Urinary bladder (tissue), 4 donors: ENCODE measurements around the gene PITPNM3. TPM values are rescaled to one million over a fixed set of nuclear protein-coding genes. Genes with fewer than 3 reads are reported as not detected.
A peak's percentile ranks its signal among the peaks of the same experiment; 100 is the strongest.

Experiments
- DNase-seq: peaks from one replicate; pipeline ENCODE4 v3.0.0-alpha.2; 2015; ENCODE audit errors: extremely low spot score
- H3K27ac ChIP-seq: one replicate; pipeline ENCODE4 v1.5.1; 2013; ENCODE audit warnings: low read depth, mild to moderate bottlenecking, moderate library complexity
- H3K36me3 ChIP-seq: one replicate; pipeline ENCODE4 v1.6.1; 2013; ENCODE audit warnings: mild to moderate bottlenecking, moderate library complexity; ENCODE audit not compliant: insufficient read depth
- H3K4me1 ChIP-seq: one replicate; pipeline ENCODE4 v1.6.1; 2013; ENCODE audit warnings: mild to moderate bottlenecking, moderate library complexity; ENCODE audit not compliant: insufficient read depth
- H3K4me3 ChIP-seq: one replicate; pipeline ENCODE4 v1.5.1; 2013; ENCODE audit warnings: low read depth, low read length
- WGBS: extraction: QIAGEN DNeasy Blood & Tissue Kit; methylation state at CpG from one replicate; pipeline ENCODE4 v1.1.7; 2013; 5-methylcytosine and 5-hydroxymethylcytosine counted together
- polyA plus RNA-seq: library from polyadenylated mRNA; stranded (reverse); fragments of 200-250 nt; gene quantifications from one replicate; pipeline ENCODE4 v1.2.3, GENCODE V29; 2013
- total RNA-seq: library from RNA; depleted of rRNA; stranded (reverse); fragments of >200 nt; gene quantifications from one replicate; pipeline ENCODE4 v1.2.3, GENCODE V29; 2014
- donor health status: healthy with polysubstance abuse.
- donor health status: healthy.

The PITPNM3 gene
- total and polyA plus RNA-seq, 2 donors, result 2.3 to 10.1 TPM

DNA sequence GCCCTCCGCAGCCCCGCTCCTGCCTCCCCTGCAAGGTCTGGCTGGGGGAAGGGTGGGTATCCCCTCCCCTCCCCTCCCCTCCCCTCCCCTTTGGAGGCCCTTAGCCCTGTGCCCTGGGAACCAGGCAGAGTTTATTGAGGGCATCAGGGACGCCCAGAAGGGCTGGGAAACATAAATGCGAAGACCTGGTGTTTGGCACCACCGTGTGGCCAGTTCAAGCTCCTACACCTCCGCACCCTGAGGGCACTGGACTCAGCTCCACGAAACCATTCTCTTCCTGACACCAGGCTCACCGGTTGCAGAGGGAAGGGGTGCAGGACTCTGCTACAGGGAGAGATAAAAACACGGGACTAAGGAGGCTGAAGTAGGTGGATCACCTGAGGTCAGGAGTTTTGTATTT, 120.4 kb downstream of the PITPNM3 start:
- Histone ChIP-seq H3K4me3 (no peak overlapping the region), H3K4me1 (no peaks in the 10 kb centered on the region), H3K36me3 (no peaks in the 10 kb centered on the region), H3K27ac (no peak overlapping the region)
- WGBS, result 12% methylated on average over 9 of the region's 9 CpGs
- DNase-seq, result no peak

DNA sequence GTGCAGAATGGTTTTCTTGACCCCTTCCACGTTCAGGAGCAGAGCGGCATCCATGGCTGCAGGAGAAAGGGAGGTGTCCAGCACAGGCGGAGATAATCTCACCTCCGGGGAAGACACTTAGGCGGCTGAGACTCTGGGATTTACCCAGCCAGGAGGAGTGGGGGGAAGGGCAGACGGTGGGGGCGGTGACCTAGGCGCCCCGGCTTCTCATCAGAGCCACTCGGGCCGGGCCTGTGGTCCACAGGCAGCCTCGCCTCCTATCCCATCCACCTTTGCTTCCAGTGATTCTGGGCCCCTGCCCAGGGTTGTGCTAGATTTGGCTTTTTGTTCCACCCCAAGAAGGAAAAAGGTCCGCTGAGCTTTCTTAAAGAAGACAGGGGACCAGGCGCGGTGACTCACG, 121.3 kb downstream of the PITPNM3 start, which contains the start of gene AIPL1:
AIPL1 (minus strand) TSS at position 71 of the 400 bp plus-strand sequence; CDS start at position 54, 17 bp downstream.
- Histone ChIP-seq H3K4me3 (no peak within 1 kb of the TSS), H3K36me3 (no peaks in the 10 kb centered on the region), H3K27ac (no peak within 1 kb of the TSS), H3K4me1 (no peaks in the 10 kb centered on the region)
- WGBS, result 66% methylated on average over 16 of the region's 16 CpGs
- DNase-seq, result no peak

DNA sequence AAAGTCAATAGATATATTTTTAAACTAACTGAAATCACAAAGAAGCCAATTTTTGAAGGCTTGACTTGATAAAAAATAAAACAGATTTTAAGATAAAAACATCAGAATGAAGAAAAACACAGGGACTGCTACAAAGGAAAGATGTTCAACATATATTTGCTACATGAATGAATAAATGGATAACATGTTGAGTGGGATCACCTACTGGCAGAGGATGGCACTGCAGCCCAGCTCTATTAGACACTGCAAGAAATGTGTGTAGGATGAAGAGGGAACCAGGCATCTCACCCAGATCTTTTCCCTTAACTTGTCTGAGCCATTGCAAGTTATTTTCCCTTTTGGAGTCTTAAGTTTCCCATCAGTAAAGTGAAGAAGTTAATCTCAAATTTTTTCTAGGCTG, 125.6 kb downstream of the PITPNM3 start:
- Histone ChIP-seq H3K4me1 (no peaks in the 10 kb centered on the region), H3K27ac (no peak overlapping the region)

DNA sequence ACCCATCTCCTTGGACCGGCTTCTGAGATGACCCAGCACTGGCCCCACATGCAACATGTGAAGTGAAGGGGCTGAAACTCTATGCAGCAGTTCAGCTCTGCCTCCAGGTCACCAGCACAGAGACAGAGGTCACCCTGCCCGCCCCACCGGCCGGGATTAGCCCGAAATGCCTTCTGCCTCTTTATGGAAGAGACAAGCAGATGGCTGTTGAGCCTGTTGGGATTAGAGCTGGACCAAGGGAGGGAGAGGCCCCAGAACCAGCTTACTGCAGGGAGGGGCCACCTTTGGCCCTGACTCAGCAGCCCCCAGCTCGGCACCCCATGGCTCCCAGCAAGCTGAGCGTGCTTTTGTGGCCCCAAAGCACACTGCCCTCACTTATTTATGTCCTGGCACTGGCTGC, 127.1 kb downstream of the PITPNM3 start:
- H3K27ac ChIP-seq, result no peak overlapping the region
- WGBS, result 58% methylated on average over 7 of the region's 7 CpGs
- H3K4me1 ChIP-seq, result no peaks in the 10 kb centered on the region
- H3K36me3 ChIP-seq, result no peaks in the 10 kb centered on the region
- H3K4me3 ChIP-seq, result no peak overlapping the region
- DNase-seq, result no peak

More for the DNA sequence above, 125.6 kb downstream of the PITPNM3 start:
- no peak for DNase-seq
- Histone ChIP-seq H3K4me3 (no peak overlapping the region), H3K36me3 (no peaks in the 10 kb centered on the region)

DNA sequence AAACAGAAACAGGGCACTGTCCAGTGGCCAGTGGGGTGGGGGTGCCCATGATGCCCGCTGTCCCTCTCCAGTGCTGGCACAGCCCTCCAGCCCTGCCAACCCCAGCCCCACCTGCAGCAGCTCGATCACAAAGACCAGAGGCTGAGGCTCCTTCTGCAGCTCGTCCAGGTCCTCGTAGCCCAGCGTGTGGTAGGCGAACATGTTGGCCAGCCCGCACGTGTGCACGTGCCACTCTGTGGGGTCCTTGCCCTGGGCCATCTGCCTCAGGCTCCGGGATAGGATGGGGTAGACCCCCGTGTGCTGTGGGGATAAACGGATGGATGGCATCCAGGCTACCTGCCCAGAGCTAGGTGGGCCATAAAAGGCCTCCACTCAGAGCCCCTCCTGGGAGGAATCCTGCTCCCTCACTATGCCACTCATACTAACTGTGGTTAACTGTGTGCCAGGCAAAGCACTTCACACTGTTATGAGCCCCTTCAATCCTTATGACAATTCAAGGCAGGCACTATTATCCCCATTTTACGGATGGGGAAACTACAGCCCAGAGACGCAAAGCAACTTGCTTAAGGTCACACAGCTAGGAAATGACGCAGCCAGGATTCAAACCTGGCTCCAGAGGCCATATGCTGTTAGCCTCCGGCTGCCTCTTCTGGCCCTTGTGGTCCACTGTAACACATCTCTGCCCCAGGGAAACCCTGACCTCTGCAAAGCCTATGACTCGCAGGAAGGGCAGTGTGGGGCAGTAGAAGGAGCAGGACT, 128.0 kb downstream of the PITPNM3 start:
- no peaks in the 10 kb centered on the region for H3K36me3 ChIP-seq
- DNase-seq, result no peak
- WGBS, result 86% methylated on average over 17 of the region's 17 CpGs
- no peak overlapping the region for H3K4me3 ChIP-seq
- no peak overlapping the region for H3K27ac ChIP-seq
- no peaks in the 10 kb centered on the region for H3K4me1 ChIP-seq

- H3K27ac ChIP-seq, result no peak overlapping the region
- no peaks in the 10 kb centered on the region for H3K36me3 ChIP-seq
- WGBS, result 69% methylated on average over 7 of the region's 7 CpGs
- no peak for DNase-seq
- H3K4me3 ChIP-seq, result no peak overlapping the region
- no peaks in the 10 kb centered on the region for H3K4me1 ChIP-seq
Measured at GRCh38 chr17:6427279-6427781, 129.0 kb downstream of the PITPNM3 start.

DNA sequence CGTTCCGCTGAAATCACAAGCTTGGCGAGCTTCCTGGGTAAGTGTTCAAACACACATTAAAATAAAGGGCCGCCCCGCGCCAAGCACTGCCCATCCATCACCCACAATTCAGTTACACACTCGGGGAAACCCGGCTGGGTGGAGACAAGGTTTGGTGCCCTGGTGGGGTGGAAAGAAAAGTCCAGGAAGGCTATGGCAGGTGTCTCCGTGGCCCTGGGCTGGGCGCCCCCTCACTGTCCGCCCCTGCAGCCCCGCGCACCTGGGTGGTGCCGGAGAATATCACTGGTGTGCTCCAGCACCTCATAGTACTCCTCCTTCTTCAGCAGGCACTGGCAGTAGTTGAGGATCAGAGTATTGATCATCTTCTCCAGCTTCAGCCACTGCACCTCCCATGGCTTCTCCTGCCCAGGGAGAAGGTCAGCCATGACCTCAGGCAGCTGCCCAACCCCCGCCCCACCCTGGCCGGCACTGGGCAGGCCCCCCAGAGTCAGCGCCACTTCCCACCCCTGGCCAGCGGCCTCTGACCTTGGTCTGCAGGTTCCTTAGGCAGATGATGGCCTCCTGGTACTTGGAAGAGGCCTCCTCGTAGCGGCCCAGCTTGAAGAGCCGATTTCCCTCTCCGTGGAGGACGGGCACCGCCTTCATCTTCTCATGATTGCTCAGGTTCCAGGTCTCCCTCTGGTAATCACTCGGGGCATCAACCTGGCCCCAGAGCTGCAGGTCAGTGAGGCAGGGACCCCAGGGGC, 129.8 kb downstream of the PITPNM3 start:
- WGBS, result 88% methylated on average over 25 of the region's 25 CpGs
- Histone ChIP-seq H3K4me3 (no peak overlapping the region), H3K36me3 (no peaks in the 10 kb centered on the region), H3K27ac (no peak overlapping the region), H3K4me1 (no peaks in the 10 kb centered on the region)
- DNase-seq, result no peak

GRCh38 chr17:6425407-6425806, 130.9 kb downstream of the PITPNM3 start:
- no peaks in the 10 kb centered on the region for H3K36me3 ChIP-seq
- no peak for DNase-seq
- no peak overlapping the region for H3K4me3 ChIP-seq
- 90% methylated on average over 18 of the region's 18 CpGs for WGBS
- no peaks in the 10 kb centered on the region for H3K4me1 ChIP-seq
- H3K27ac ChIP-seq, result no peak overlapping the region

- no peak overlapping the region for H3K4me3 ChIP-seq
- H3K27ac ChIP-seq, result no peak overlapping the region
- no peaks in the 10 kb centered on the region for H3K4me1 ChIP-seq
- no peaks in the 10 kb centered on the region for H3K36me3 ChIP-seq
- DNase-seq, result no peak
- WGBS, result 75% methylated on average over 14 of the region's 14 CpGs
Measured at GRCh38 chr17:6423931-6424330, 132.4 kb downstream of the PITPNM3 start.

DNA sequence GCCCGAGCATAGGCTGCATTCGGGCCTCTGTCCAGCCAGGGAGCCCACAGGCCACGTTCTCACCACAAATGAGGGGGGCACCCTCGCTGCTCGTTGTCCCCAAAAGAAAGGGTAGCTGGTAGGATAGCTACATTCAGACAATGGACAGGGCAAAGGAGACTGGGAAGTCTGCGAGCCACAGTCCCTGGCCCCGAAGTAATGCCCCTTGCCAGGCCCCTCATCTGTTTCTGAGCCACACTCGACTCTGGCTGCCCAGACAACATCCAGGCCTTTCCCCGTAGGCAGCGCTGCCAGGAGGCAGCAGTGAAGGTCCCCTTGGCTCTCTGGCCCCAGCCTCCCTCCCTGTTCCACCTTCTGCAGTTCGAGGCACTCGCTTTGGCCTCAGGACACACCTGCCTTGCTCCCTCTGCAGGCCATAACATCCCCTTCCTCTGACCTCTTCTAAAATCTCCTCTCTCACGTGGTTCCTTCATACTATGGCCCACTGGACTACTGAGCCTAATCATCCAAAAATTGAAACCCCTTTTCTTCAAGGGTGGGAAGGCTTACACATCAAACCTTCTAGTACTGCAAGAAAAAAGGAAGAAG, 133.6 kb downstream of the PITPNM3 start:
- H3K4me3 ChIP-seq, result no peak overlapping the region
- 57% methylated on average over 13 of the region's 13 CpGs for WGBS
- H3K36me3 ChIP-seq, result no peaks in the 10 kb centered on the region
- H3K27ac ChIP-seq, result no peak overlapping the region
- DNase-seq, result no peak
- no peaks in the 10 kb centered on the region for H3K4me1 ChIP-seq

DNA sequence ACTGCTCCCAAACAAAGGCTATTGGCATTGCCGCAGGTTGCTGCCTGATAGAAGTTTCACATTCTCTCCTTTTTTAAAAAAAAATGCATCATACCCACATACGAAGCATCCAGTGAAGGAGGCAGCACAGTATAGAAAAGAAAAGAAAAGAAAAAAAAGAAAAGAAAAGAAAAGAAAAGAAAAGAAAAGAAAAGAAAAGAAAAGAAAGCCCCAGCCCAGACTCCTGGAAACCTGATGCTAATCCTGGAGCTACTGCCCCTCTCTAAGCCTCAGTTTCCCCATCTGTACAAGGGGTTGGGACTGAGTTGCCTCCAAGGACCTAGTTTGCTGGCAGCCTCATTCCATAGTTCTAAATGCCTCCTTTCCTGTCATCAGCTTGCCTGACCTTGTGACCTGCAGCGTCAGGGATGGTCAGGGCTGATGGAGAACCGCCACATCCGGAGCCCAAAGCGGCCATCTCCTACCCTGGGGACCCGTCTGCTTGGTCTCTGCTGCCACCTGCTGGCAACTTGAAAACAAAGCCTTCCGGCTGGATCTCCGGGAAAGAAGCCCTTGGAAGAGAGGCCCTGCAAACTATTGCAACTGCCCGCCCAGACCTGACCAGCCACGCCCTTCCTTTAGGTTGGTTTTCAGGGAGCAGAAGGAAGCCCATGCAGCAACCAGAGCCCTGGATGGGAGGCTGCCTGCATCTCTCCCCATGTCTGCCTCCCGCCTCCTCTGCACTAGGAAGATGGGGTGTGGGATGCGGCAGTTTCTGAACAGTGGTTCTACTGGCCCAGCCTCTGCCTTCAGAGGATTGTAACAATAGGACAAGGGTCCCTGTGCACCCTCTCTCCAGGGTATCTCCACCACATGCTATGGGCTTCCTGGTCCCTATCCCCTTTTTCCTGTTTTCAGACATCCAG, 134.4 kb downstream of the PITPNM3 start:
- H3K27ac ChIP-seq, result no peak overlapping the region
- peak; percentile 11 for DNase-seq
- H3K4me3 ChIP-seq, result no peak overlapping the region
- H3K36me3 ChIP-seq, result no peaks in the 10 kb centered on the region
- WGBS, result 26% methylated on average over 13 of the region's 13 CpGs
- H3K4me1 ChIP-seq, result no peaks in the 10 kb centered on the region

GRCh38 chr17:6420173-6420641, 136.1 kb downstream of the PITPNM3 start:
- H3K4me1 ChIP-seq, result no peaks in the 10 kb centered on the region
- H3K27ac ChIP-seq, result no peak overlapping the region
- no peaks in the 10 kb centered on the region for H3K36me3 ChIP-seq
- WGBS, result 15% methylated on average over 13 of the region's 13 CpGs
- no peak for DNase-seq
- no peak overlapping the region for H3K4me3 ChIP-seq

DNA sequence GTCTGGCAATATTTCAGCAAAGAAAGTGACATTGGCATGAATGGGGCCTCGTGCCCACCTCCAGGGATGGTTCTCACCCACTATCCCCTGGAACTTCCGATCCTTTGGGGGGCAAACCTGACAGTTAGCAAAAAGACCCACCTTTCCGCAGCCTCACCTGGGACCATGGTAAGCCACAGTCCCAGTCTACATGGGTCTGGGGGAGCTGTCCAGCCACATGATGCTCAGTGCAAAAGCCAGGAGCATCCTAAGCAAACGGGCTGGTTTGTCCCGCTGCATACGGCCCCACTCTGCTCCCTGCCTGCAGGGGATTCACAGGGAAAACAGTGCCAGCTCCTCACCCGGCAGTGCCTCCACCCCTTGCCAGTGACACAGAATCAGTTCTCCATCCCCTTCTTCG, 140.7 kb downstream of the PITPNM3 start:
- H3K27ac ChIP-seq, result no peak overlapping the region
- DNase-seq, result no peak
- H3K36me3 ChIP-seq, result no peaks in the 10 kb centered on the region
- WGBS, result 72% methylated on average over 8 of the region's 8 CpGs
- H3K4me3 ChIP-seq, result no peak overlapping the region
- no peaks in the 10 kb centered on the region for H3K4me1 ChIP-seq
